Fibroblast of skin of scalp (primary cell): ENCODE measurements around the gene MPDZ. TPM values are rescaled to one million over a fixed set of nuclear protein-coding genes. Genes with fewer than 3 reads are reported as not detected.
A peak's percentile ranks its signal among the peaks of the same experiment; 100 is the strongest.

ENCODE experiments used
- DNase-seq: peaks from one replicate; pipeline ENCODE4 v3.0.0-alpha.2; 2013
- polyA plus RNA-seq, 2 experiments: library from polyadenylated mRNA; unstranded; fragments of 120-200 nt; gene quantifications; one replicate each; pipeline ENCODE4 v1.2.1, GENCODE V29; 2013; ENCODE audit not compliant: insufficient read length in 2 of 2

MPDZ gene
- polyA plus RNA-seq (2013, experiment 1 of 2; ENCODE audit: insufficient read length): 25.0 TPM
- 28.3 TPM for polyA plus RNA-seq (2013, experiment 2 of 2; ENCODE audit: insufficient read length)

DNA sequence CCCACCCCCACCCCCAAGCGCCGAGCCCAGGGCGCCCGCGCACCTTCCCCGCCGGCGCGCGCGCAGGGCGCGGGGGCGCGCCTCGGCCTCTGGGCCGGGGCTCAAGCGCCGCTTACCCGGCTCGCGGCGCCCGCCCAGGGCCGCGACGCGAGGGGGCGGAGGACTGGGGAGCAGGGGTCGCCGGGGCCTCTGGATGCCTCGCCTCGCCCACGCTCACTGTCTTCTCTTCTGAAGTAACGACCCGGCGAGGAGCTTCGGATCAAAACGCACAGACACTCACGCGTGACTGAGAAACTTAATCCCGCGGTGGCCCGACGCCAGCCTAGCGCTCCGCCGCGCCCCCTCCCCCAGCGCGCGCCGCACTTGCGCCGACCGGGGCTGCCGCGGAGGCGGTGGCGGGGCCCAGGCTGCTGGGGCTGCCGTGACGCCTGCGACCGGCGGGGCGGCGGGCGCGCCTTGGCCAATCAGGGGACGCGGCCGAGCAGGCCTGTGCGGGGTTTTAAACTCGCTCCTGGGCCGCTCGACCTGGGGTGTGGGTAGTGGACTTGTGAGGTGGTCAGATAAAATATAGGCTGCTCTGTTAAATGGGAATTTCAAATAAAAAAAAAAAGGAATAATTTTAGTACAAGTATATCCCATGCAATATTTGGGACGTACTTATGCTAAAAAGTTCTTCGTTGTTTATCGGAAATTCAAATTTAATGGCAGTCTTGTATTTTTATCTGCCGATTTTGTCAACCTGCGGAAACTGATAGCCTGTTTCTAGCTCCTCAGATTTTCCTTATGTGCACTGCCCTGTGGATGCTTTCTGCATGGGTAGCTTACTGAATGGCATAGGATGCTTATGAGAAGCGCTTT is at the start of gene MPDZ:
Gene MPDZ (minus strand): TSS at position 409 of the 858 bp plus-strand sequence. CDS start 29,377 bp downstream, outside the sequence.
- peak; percentile 75 for DNase-seq

- no peak for DNase-seq
Observed at GRCh38 chr9:13324988-13325387, 45.5 kb upstream of the MPDZ start.

GRCh38 chr9:13322828-13323550 is 43.5 kb upstream of the MPDZ start:
- no peak for DNase-seq

DNA sequence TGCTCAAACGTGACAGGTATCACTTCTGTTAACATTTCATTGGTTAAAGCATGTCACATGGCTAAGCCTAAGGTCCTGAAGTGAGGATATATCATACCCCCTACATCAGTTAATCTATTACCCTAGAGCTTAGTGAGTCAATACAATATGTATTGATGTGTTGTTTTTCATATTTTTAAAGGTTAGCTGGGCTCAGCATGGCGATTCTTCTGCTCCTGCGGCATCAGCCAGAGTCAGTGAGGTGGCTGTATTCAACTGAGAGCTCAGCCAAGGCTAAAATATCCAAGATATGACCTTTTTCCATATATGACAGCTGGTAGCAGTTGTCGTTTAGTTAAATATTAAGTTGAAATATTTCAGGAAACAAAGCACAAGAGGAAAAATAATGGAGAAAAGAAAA is 38.5 kb upstream of the MPDZ start:
- no peak for DNase-seq

- DNase-seq: no peak
Observed at GRCh38 chr9:13296972-13297371, 17.5 kb upstream of the MPDZ start.

DNA sequence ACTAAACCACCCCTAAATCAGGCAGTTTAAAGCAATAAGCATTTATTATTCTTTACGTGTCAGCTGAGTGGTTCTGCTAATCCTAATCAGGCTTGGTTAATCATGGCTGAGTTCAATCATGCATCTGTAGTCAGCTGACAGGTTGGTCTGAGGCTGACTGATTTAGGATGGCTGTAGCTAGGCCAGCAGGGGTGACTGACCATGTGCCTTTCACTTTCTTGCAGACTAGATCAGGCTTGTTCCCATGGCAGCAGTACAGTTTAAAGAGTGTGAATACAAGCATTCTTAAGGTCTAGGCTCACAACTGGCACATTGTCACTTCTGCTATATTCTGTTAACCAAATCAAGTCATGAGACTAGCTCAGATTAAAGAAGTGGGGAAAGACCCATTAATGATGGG is 16.1 kb upstream of the MPDZ start:
- DNase-seq: no peak

DNA sequence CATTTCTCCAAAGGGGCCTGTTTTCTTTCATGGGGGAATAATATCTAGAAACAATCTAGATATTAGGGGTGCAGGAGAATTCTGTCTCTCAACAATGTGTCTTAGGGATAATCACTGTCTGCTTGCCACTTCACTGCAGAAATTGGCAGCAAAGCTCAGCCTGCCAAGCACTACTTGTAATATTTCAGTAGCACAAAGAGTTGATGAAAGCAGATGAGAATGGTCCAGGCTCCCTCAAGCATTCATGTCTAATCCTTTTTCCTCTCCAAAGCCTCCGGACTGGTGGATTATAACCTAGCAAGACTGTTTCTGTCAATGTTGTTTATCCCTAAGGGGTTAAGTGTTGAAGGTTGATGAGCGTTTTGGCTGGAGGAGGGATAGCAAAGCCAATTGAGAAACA is 13.3 kb upstream of the MPDZ start:
- no peak for DNase-seq

GRCh38 chr9:13292158-13292557 is 12.7 kb upstream of the MPDZ start:
- DNase-seq: no peak

GRCh38 chr9:13291718-13292117 is 12.2 kb upstream of the MPDZ start:
- no peak for DNase-seq

DNA sequence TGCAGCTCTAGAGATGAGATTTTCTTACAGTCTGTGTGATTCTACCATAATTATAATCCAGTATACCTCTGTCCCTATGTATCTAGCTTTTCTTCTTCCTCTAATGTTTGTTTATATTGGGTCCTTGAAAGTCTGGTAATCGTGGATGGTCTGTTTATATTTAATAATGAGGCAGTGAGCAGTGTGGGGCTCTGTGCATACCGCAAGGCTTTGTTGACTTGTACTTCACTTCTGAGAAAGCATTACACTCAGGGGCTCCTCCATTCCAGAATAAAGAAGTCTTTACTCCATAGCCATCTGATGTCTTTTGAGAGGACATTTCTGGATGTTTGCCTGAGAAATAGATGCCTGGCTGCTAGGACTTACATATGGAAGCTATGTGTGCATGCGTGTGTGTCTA is 4.5 kb upstream of the MPDZ start:
- DNase-seq: no peak

DNA sequence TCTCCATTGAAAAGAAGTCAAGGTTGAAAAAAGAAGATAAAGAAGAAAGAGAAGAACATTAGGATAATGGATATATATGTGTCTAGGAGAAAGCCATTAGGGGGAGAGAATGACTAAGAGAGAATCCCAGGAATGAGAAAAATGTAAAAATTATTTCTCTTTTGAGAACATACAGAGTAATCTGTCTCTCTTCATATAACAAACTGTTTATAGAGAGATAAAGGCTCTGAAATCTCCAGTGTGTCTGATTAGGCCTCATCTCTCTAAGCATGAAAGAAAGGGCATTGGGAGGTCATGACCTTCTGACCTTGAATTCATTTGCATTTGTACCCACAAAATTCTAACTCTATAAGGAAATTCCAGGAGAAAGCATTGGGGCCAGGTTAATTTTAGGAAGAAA is 3.5 kb upstream of the MPDZ start:
- peak; percentile 53 for DNase-seq

- no peak for DNase-seq
Observed at GRCh38 chr9:13281356-13282016, 2.0 kb upstream of the MPDZ start.

GRCh38 chr9:13278368-13279246 is 885 bp downstream of the MPDZ start:
- DNase-seq: peak; percentile 71

GRCh38 chr9:13278023-13278367 is 1.5 kb downstream of the MPDZ start:
- no peak for DNase-seq

- peak; percentile 31 for DNase-seq
Observed at GRCh38 chr9:13274886-13275641, 4.4 kb downstream of the MPDZ start.

DNA sequence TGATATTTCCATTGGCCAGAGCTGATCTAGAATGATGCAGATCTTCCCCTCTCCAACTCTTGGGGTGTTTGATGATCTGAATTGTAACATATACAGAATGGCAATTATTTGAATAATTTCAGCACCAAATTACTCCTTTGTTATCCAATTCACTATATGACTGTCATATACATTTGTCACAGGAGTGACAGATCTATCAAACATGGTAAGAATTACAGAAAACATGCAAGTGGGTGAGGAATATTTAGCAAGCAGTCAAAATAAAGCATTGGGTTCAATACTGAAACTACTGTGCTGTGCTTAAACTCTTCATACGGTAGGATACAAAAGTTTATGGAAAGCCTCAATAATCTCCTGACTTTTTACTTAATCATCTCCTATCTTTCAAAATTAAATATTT is 8.8 kb downstream of the MPDZ start:
- DNase-seq: no peak

DNA sequence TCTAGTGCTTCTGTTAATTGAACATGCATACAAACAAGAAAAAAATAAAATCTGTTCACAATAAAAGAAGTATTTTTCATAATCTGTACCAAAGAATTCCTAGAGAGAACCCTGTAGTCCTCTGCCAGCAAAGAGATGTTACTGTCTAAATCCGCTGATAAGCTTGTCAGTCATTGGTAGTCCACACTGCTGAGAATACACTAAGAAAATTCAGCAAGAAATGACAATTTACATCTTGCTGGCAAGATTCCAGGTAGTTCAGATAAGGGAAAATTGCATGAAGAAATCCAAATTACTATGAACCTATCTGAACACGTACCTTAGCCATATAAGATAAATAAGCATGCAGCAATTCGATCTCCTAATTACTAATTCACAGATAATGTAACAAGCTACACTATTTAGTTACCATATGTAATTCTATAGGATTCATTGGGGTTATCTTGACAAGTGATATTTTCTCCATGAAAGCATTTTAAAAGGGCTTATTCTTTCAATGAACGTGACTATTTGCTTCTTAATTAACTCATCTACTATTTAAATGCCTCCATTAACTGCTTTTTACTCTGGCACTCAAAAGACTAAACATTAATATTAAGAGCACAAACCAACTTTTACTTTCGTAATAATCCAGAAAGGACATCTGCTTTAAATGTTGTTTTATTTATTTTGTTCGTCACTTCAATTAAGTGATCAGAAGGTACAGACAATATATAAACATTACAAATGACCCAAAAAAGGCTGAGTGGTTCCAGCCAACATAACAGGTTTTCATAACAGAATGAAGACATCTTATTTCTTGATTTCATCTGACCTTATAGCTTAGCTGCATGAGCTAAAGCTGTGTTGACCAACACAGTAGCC is 9.7 kb downstream of the MPDZ start:
- DNase-seq: no peak

DNA sequence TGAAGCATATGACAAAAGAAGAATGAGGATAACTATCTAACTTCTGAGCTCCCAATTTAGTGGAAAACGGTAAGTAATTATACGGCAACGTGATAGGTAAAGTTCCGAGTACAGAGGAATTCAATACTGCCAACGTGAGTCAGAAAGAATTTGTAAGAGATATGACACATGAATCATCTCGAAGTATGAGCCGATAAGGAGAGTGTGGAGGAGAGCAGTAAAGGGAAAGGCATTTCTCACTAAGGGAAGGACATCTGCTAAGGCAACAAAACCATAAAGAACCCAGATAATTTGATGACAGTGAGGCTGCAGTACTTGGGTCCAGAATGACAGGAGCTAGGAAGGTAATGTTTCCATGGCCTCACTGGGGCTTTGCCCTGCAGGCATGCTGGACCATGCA is 11.0 kb downstream of the MPDZ start:
- DNase-seq: no peak

DNA sequence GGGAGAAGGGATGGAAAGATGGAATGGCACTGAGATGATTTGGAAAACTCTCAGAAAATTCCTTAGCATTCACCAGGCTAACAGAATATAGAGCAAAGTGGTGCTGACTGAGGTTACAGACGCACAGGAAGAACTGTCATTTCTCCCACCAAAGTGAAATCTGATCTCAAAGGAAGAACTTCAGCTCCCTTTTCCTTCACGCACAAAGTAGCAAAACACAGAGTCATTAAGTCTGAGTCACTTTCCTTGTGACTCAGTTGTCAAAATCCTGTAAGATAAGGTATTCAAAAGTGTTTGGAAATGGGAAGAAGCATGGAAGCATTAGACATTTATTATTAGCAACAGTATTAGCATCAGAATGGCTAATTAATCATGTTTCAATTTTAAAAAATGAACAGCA is 11.7 kb downstream of the MPDZ start:
- DNase-seq: peak; percentile 76

DNA sequence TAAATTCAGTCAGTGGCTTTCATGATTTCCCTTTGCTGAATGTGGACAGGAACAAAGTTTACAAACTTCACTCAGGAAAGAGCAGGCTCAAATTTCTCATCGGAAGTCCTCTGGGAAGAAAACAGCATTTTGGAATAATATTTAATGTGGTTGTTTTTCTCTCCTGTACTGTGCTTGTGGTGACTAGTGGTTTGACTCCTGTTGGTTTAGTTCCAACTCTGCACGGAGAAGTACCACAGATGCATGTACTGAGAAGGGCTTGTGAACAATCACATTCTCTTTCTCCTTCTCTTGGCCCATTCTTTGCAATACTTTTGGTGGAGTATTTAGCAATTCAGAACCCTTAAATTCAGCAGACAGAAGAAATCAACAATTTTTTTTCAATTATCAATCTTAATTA is 13.3 kb downstream of the MPDZ start:
- DNase-seq: no peak

DNA sequence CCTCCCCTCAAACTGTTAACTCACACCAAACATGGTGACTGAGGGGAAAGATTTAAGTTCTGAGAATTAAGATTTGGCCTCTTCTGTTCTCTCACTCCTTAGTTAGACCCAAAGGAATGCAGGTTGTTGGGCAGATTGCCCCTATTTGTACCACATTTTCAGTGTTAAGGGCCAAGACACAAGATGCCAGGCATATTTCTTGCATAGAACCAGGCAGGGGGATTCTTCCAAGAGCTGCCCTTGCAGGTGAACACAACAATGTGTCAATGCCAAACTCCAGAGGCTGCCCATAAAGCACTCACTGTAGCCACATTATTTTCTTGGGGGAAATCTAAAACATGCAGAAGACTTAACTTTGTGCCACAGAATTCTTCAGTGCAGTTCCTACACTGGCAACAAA is 14.7 kb downstream of the MPDZ start:
- no peak for DNase-seq
